Measurements from ENCODE around the gene S1PR3.

DNA sequence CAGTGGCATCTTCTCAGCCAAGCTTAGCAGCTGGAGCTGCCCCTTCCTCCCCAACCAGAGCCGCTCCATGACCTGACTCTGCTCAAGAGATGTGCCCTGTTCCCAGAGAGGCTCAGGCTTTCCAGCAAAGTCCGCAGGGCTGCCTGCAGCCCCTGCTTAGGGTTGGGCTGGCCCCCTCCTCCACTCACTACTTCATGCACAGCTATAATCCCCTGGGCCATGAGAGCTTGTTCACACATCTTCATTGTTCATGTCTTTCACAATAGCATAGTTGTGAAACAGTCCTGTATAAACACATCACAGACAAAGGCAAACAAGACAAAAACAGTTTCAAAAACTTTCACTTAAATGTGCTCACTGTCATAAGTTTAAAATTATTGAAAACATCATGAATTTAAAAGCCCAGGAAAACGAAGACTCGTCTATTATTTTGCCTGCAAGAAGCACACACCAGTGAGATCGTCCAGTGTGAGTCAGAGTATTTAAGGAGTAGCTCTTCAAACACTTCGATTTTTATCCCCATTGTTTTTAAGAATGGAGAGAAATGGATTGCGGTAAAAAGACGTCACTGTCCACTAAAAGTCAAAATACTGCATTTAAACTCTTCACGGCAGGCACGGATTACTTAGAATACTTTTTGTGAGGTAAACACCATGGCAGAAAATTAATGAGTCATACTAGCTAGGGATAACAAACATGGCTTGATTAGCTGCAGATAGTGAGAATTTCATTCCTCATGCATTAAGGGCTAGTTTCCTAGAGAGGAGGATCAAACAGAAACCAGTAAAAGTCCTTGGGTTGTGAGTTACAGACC, 40.7 kb upstream of the S1PR3 start:
- TF ChIP-seq BHLHE40 (IDR thresholded peaks at IDR 0.05; ENCODE audit: borderline replicate concordance) (no peak), ARNT (IDR thresholded peaks at IDR 0.05) (no peak), HDGF (IDR thresholded peaks at IDR 0.05; ENCODE audit: borderline replicate concordance) (no peak), ELF4 (IDR thresholded peaks at IDR 0.05) (no peak), SUZ12 (IDR thresholded peaks at IDR 0.05) (no peak), SP1 (IDR thresholded peaks at IDR 0.05) (no peak), FOXA1 (IDR thresholded peaks at IDR 0.05) (no peak), LEF1 (IDR thresholded peaks at IDR 0.05; ENCODE audit: borderline replicate concordance) (no peak), ZNF384 (IDR thresholded peaks at IDR 0.05) (no peak), TARDBP (IDR thresholded peaks at IDR 0.05) (no peak), FOXK2 (IDR thresholded peaks at IDR 0.05) (no peak), FOXM1 (IDR thresholded peaks at IDR 0.05; ENCODE audit: borderline replicate concordance) (no peak)
- TF ChIP-seq, protein P1, sequence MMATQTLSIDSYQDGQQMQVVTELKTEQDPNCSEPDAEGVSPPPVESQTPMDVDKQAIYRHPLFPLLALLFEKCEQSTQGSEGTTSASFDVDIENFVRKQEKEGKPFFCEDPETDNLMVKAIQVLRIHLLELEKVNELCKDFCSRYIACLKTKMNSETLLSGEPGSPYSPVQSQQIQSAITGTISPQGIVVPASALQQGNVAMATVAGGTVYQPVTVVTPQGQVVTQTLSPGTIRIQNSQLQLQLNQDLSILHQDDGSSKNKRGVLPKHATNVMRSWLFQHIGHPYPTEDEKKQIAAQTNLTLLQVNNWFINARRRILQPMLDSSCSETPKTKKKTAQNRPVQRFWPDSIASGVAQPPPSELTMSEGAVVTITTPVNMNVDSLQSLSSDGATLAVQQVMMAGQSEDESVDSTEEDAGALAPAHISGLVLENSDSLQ (IDR thresholded peaks at IDR 0.05), result no peak

Data from HEK293T (cell line).